Cortex of kidney (tissue), 1 donor: ENCODE results near the gene CCL18.
"Not testable (repeated sequence)": the region's sequence is repeated elsewhere in the genome, so short reads cannot be mapped to it uniquely, and the experiment has no call there.

Source experiments
- DNase-seq: peaks from one replicate; lab custom pipeline; 2025; lab: John Stamatoyannopoulos, UW

Gene CCL18

GRCh38 chr17:36063786-36064541 lies at the start of gene CCL18:
TSS of gene CCL18 (plus strand) at chr17:36064272. CDS start at chr17:36064343, 71 bp downstream.
- no peak for DNase-seq

- DNase-seq, result no peak
These were observed 49.1 kb upstream of the CCL18 start for GRCh38 chr17:36014946-36015345.

DNA sequence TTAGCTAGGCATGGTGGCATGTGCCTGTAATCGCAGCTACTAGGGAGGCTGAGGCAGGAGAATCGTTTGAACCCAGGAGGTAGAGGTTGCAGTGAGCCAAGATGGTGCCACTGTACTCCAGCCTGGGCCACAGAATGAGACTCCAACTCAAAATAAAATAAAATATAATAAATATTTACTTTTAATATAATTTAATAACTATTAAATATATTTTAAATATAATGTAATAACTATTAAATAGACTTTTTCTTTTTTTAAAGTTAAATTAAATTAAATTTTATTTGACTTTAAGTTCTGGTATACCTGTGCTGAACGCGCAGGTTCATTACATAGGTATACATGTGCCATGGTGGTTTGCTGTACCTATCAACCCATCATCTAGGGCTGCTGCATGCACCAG lies 48.2 kb upstream of the CCL18 start:
- not testable (repeated sequence) for DNase-seq

DNA sequence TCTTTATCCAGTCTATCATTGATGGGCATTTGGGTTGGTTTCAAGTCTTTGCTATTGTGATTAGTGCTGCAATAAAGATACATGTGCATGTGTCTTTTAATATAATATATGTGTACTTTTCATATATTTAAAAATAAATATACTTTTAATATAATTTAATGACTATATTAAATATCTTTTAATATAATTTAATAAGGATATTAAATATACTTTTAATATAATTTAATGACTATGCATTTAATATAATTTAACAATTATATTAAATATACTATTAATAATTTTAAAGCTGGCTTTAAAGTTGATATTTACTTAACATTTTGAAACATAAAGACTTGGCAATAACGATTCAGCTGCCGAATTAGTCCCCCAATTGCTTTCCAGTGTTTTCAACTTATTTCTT lies 47.5 kb upstream of the CCL18 start:
- no peak for DNase-seq

DNA sequence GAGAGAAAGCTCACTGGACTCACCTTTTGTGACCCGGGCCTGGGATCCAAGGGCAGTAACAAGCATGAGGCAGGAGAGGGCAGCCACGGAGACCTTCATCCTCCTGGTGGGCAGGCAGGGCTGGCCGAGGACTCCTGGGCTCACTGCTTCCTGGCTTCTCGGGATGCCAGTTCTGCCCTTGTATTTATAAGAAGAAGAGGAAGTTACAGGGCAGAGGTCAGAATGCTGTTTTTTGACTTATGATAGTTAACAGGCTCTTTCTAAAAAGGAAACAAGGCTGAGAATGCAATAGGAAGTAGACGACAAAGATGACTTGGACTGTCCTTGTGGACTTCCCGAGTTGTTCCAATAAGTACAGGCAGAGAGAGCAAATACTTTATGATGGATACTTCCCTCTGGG lies 46.3 kb upstream of the CCL18 start, which contains the start of gene CCL23:
Gene CCL23, minus strand, starts transcription at position 174 of the 400 bp plus-strand sequence. Its CDS starts 75 bp downstream, at position 99.
- DNase-seq, result no peak

- DNase-seq, result no peak
These were observed 44.6 kb upstream of the CCL18 start for GRCh38 chr17:36019423-36019822.

- no peak for DNase-seq
These were observed 39.8 kb upstream of the CCL18 start for GRCh38 chr17:36024106-36024869.

DNA sequence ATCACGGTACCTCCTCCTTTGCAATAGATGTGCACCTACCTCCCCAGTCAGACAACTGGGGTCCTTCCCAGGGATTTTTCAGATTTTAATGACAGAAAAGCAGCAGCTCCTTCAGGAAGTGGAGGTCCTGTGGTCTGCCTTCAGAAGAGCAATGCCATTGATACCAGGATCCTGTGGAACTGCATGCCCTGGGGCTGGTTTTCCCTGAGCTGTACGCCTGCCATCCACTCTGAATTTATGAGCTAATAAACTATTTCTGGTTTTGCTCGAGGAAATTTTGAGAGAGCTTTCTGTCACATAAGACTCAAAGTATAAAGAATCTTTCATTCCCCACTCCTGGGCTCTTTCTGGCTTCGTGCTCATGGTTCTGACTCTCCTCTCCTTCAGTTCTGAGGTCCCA lies 36.3 kb upstream of the CCL18 start:
- no peak for DNase-seq

DNA sequence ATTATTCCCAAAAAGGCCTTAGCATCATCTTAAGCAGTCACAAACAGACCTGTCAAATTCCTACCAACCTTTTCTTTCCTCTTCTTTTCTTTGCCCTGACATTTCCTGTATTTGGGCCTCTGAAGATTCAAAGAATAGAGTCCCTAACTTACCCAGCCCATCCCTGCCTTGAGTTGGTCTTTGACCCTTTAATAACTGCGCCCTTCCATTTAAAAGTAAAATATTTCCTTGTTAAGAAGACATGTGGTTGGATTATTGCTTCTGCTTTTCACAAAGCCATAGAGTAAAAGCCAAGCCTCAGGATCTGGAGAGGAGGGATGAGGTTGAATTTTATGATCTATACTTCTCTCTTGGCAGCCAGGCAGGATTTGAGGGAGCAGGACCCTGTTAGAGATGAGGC lies 33.1 kb upstream of the CCL18 start:
- no peak for DNase-seq

- no peak for DNase-seq
These were observed 29.9 kb upstream of the CCL18 start for GRCh38 chr17:36034127-36034526.

DNA sequence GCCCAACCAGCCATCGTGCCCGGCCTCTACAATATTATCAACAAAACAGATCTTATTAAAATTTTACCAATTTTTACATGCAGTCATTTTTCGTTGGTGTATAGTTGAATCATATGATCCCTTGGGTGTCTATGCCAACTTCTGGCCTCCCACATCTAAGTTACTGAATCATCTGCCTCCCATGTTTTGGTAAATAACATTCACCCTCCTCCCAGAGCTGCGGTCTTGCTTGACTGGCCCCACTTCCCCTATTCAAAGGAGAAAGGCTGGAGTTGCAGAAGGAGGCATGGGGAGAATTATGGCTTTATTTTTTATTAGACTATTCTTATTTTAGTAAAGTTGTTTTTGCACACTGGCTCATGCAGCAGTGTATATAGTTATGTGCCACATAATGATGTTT lies 27.8 kb upstream of the CCL18 start:
- no peak for DNase-seq

GRCh38 chr17:36048066-36048465 lies 16.0 kb upstream of the CCL18 start:
- DNase-seq, result no peak

DNA sequence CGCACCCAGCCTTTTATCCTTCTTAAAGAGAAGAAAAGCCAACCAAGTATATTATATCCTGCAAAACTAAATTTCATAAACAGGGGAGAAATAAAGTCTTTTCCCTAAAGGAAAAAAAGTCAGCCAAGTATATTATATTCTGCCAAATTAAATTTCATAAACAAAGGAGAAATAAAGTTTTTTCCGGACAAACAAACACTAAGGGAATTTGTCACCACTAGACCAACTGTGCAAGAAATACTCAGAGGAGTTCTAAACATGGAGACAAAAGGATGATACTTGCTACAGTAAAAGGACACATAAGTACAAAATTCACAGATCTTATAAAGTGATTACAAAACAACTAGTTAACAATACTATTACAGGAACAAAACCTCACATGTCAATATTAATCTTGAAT lies 14.4 kb upstream of the CCL18 start:
- DNase-seq, result no peak

GRCh38 chr17:36055171-36055570 lies 8.9 kb upstream of the CCL18 start:
- DNase-seq, result no peak

- DNase-seq, result no peak
These were observed 8.1 kb upstream of the CCL18 start for GRCh38 chr17:36055921-36056520.

DNA sequence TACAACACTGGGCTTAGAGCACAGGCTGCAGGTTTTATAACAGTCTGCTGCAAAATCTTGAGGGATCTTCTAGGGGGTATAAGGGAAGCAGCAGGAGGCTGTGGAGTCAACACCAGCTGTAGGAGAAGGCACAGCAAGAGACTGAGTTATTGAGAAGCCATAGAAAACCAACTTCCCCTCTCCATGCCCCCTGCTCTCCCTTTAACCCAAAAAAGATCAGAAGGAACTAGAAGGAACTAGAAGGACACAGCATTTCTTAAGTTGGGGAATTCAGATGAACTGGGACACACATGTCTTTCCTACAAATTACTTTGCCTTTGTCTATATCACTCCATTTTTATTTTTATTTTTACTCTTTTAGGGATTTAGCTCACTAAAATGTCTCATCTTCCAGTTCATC lies 6.2 kb upstream of the CCL18 start:
- no peak for DNase-seq

- DNase-seq, result no peak
These were observed 4.7 kb upstream of the CCL18 start for GRCh38 chr17:36059406-36059805.

DNA sequence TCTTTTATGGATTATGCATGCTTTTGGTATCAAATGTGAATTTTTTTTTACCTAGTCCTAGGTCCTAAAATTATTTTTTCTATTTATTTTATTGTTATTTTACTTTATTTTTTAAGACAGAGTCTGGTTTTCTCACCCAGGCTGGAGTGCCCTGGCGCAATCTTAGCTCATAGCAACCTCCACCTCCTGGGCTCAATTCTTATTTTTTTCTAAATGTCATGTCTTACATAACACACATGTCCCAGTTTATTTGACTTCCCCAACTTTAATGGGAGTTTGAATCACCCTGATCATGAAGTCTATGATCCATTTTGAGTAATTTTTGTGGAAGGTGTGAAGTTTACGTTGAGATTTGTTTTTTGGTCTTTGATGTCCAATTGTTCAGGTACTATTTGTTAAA lies 3.3 kb upstream of the CCL18 start:
- DNase-seq, result no peak

DNA sequence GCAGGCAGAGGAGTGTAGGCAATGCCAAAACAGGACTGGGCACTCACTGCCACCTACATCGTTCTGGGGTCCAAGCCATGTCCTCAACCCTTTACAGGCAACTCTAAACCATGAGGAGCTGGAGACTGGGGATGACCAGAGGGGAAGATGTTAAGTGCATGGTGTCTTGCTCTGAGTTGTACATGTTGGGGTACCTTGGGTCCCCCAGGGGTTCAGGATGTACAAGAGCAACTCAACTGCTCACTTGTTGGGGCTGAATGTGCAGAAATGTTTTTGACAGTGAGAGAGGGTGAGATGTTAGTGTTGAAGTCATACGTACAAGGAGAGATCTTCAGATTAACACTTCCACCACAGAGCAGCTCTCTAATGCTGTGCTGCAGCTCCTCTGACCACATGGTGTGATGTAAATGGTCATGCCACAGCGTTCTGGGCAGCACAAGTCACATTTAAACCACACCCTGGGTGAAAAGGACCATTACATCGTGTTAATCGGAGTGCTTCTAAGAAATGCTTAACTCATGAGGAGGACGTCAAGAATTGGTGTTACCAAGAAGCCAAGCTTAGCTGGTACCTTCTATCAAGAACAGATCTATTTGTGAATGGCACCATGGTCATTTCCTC lies 2.4 kb downstream of the CCL18 start:
- DNase-seq, result no peak

DNA sequence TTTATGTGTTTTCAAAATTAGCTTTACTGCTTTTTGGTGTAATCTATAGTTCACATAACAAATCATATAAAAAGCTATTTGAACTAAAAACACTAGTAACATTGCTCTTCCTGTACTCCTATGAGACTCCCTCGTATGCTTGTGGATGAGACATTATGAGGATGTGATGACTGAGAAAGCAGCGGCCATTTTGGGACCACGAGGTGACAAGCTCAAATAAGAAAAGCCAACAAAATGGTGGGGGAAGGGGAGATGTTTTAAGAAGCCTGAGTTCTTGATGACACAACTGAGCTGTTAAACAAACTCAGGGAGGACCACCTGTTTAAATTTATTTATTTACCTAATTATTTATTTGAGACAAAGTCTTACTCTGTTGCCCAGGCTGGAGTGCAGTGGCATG lies 4.5 kb downstream of the CCL18 start:
- DNase-seq, result no peak

- no peak for DNase-seq
These were observed 5.1 kb downstream of the CCL18 start for GRCh38 chr17:36069136-36069535.

DNA sequence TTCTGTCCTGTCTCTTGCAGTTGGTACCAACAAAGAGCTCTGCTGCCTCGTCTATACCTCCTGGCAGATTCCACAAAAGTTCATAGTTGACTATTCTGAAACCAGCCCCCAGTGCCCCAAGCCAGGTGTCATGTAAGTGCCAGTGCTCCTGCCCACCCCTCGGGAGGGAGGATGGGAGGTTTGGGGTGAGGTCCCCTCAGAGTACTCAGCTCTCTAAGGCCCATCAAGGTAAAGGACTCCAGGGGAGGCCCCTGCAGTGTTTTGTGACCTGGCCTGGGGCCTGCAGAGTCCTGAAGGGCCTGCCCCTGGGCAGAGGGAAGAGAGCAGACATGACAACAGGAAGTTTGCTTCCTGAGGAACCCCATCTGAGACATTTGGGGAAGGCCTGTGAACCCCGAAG lies 6.4 kb downstream of the CCL18 start:
- DNase-seq, result no peak

DNA sequence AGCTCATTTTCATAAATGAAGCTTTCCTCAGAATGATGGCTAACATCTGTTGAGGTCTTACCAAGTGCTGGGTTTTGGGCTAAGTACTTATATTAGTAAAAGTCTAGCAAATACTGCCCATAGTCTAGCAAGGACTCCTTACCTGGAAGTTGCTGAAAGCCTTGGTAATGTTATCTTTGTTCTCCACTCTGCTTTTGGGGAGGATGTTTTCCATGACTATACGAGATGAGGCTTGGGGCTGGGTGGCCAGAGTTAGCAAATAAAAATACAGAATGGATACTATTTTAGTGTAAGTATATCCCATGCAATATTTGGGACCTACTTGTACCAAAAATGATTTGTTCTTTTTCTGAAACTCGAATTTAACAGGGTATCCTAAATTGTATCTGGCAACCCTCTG lies 7.7 kb downstream of the CCL18 start:
- DNase-seq, result no peak
